ENCODE measurements around the gene LGALS9B. TPM values are rescaled to one million over a fixed set of nuclear protein-coding genes. Genes with fewer than 3 reads are reported as not detected.
"Not testable (repeated sequence)": the region's sequence is repeated elsewhere in the genome, so short reads cannot be mapped to it uniquely, and the experiment has no call there.

Gene LGALS9B
- total RNA-seq, 4 donors from 2014 or later = not detected

DNA sequence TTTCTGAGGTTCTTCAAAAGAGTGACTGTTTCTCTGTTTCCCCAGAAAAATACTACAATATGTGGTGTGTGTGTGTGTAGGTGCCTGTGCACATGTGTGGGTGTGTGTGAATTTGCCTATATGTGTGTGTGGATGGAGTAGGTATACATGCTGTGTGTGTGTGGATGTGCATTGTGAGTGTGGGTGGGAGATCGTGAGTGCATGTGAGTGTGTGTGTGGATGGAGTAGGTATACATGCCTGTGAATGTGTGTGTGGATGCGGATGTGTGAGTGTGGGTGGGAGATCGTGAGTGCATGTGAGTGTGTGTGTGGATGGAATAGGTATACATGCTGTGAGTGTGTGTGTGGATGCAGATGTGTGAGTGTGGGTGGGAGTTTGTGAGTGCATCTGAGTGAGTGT, 32.2 kb downstream of the LGALS9B start:
- H3K27ac ChIP-seq; DNase-seq; H3K4me3 ChIP-seq (replicated peaks in 1 of 3); H3K27me3 ChIP-seq; intact Hi-C loops (cut with DNase I); H3K36me3 ChIP-seq; H3K9me3 ChIP-seq; H3K4me1 ChIP-seq: not testable (repeated sequence)
- WGBS, 2 donors = 87 to 88% methylated on average over 3 of the region's 3 CpGs

DNA sequence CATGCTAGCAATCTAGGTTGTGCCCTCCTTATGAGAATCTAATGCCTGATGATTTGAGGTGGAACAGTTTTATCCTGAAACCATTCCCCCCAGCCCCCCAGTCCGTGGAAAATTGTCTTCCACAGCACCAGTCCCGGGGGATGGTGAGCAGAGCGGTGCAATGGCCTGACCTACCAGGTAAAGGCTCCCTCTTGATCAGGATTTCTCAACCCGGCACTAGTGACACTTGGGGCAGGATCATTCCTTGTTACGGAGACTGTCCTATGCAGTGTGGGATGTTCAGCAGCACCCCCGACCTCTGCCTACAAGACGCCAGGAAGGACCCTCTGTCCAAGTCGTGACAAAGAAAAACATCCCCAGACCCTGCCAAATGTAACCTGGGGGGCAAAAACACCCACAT, 34.0 kb downstream of the LGALS9B start:
- 73% methylated on average over 6 of the region's 8 CpGs; no CpG with 5 or more reads in 1 of the 2 donors for WGBS, 2 donors
- H3K4me1 ChIP-seq; DNase-seq; H3K36me3 ChIP-seq; H3K27ac ChIP-seq; intact Hi-C loops (cut with DNase I); H3K9me3 ChIP-seq; H3K4me3 ChIP-seq (replicated peaks in 1 of 3); H3K27me3 ChIP-seq: not testable (repeated sequence)

DNA sequence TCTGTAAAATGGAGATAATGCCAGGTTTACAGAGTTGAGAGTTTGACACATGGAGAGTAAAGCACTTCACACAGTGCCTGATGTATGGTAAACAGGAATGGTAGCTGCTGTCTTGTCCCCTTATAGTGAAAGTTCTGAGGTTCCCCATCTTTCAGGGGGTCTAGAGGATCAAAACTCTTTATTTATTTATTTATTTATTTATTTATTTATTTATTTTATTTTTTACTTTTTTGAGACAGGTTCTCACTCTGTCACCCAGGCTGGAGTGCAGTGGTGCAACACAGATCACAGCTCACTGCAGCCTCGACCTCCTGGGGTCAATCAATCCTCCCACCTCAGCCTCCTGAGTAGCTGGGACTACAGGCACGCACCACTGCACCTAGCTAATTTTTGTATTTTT, 40.1 kb downstream of the LGALS9B start:
- H3K36me3 ChIP-seq; DNase-seq; H3K27me3 ChIP-seq; H3K4me3 ChIP-seq (replicated peaks in 1 of 3); H3K4me1 ChIP-seq; intact Hi-C loops (cut with DNase I); H3K27ac ChIP-seq; H3K9me3 ChIP-seq: not testable (repeated sequence)
- WGBS, 2 donors = 91 to 94% methylated on average over 2 of the region's 2 CpGs

DNA sequence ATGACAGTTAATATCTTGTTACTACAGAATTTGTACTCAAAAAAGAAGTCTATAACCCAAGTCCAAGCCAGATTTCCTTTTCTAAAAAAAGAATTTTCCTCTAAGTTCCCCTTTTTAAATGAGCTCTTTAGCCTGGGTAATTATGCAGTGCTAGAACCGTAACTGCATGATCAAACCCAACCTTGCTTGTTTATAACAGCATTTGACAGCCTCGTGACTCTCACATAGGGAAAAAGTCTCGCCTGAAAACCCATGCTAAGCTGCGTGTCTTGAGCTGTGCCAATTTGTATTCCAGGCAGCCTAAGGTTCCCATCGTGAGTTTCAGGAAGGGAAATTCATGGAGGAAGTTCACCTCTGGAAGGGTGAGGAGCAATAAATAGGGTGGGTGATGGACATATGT, 44.5 kb downstream of the LGALS9B start:
- intact Hi-C loops (cut with DNase I) = not testable (repeated sequence)
- WGBS, 2 donors = no CpG with 5 or more reads among the region's 5 CpGs

DNA sequence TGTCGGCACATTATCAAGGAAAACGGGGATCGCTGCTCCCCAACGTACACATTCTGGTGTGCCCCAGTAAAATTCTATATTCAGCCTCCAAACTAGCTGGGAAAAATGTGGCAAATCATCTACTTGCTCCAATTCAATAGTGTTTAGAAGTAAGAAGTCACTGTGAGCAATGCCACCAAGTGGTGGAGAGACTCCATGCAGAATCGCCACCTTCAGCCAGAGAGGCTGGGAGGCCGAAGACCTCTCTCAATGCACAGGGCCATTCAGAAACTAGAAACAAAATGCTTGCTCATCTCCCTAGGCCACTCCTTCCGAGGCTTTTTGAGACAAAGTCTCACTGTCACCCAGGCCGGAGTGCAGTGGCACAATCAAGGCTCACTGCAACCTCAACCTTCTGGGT, 48.5 kb downstream of the LGALS9B start:
- H3K36me3 ChIP-seq; H3K27me3 ChIP-seq; H3K4me1 ChIP-seq; H3K27ac ChIP-seq; H3K4me3 ChIP-seq (replicated peaks in 1 of 3); H3K9me3 ChIP-seq; intact Hi-C loops (cut with DNase I): not testable (repeated sequence)
- DNase-seq = peak; percentile 2
- TF ChIP-seq, protein P1, sequence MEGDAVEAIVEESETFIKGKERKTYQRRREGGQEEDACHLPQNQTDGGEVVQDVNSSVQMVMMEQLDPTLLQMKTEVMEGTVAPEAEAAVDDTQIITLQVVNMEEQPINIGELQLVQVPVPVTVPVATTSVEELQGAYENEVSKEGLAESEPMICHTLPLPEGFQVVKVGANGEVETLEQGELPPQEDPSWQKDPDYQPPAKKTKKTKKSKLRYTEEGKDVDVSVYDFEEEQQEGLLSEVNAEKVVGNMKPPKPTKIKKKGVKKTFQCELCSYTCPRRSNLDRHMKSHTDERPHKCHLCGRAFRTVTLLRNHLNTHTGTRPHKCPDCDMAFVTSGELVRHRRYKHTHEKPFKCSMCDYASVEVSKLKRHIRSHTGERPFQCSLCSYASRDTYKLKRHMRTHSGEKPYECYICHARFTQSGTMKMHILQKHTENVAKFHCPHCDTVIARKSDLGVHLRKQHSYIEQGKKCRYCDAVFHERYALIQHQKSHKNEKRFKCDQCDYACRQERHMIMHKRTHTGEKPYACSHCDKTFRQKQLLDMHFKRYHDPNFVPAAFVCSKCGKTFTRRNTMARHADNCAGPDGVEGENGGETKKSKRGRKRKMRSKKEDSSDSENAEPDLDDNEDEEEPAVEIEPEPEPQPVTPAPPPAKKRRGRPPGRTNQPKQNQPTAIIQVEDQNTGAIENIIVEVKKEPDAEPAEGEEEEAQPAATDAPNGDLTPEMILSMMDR (IDR thresholded peaks at IDR 0.05) = peak in 3 of 6 experiments; percentile 15 to 23 (median 20)
- WGBS, 2 donors = 88 to 92% methylated on average over 4 to 8 of the region's 8 CpGs

More for the DNA sequence above, 44.5 kb downstream of the LGALS9B start:
- not testable (repeated sequence) for H3K9me3 ChIP-seq; H3K27ac ChIP-seq; H3K27me3 ChIP-seq; H3K4me1 ChIP-seq; DNase-seq; H3K36me3 ChIP-seq; H3K4me3 ChIP-seq (replicated peaks in 1 of 3)

DNA sequence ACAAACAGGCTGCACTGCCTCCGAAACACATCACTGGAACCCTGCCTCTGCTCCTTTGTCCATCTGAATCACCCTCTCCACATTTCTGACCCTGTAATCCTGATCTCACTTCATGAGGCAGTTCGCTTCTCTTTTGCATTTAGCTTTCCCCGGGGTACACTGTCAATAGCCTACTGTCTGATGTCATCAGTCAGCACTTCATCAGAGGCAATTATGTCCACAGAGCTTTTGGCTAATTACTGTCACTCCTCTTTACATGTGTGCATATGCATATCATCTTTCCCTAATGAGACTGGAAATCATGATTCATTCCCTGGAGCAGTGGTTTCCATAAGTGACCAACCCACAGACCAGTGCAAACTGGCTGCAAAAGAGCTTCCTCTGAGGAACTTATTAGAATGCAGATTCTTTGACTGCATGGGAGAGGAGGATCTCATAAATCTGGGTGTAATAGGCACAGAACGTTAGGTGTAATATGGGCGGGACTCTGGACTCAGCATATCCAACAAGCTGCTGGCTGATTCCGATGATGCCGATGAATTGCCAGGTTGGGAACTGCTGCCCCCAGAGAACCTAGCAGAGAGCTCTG, 49.8 kb downstream of the LGALS9B start:
- H3K4me1 ChIP-seq; H3K9me3 ChIP-seq; H3K4me3 ChIP-seq (replicated peaks in 1 of 3); H3K27me3 ChIP-seq; H3K36me3 ChIP-seq; H3K27ac ChIP-seq; DNase-seq; intact Hi-C loops (cut with DNase I): not testable (repeated sequence)
- 90 to 100% methylated on average over 2 to 4 of the region's 7 CpGs for whole genome bisulfite sequencing, 2 donors

DNA sequence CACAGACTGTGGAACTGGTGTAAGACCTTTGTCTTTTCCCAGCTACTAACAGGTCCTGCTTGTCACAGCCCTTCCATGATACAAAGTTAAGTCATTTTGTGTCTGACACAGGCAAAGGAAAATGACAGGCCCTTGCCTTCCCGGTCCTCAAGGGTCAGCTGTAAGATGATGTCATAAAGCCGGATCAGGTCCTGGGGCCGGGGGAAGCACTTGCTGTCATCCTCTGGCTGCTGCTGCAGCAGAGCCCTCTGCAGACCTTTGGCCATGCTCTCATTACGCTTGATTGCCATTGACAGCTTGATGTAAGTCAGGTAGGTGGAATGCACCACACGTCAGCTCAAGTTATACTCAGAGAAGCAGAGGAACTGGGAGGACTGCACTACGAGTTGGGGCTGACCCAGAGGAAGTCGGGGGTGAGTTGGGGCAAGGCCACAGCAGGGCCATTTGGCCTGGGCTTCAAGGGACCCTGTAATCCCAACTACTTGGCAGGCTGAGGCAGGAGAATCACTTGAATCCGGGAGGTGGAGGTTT, 50.9 kb downstream of the LGALS9B start:
- not testable (repeated sequence) for H3K9me3 ChIP-seq
- 56 to 61% methylated on average over 4 to 7 of the region's 8 CpGs for WGBS, 2 donors

DNA sequence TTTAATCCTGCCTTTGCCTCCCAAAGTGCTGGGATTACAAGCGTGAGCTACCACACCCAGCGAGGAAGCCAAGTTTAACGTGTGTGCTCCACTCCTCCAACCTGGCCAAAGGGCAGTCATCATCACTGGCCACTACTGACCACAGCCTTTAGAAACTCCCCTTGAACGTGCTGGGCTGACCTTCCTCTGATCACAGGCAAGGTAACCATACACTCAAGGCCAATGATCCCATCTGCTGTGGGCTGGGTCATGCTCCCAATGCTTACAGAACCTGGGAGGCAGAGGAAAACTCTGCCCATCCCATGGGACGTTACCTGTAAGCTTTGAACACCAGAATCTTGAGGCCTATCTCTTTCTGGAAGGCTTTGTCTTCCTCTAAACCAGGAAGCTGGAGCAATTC, 51.9 kb downstream of the LGALS9B start:
- intact Hi-C loops (cut with DNase I); H3K9me3 ChIP-seq: not testable (repeated sequence)
- 75 to 88% methylated on average over 1 of the region's 5 CpGs for WGBS, 2 donors

More for the DNA sequence above, 50.9 kb downstream of the LGALS9B start:
- DNase-seq; H3K36me3 ChIP-seq; H3K4me1 ChIP-seq; H3K27me3 ChIP-seq; H3K4me3 ChIP-seq (replicated peaks in 1 of 3); intact Hi-C loops (cut with DNase I); H3K27ac ChIP-seq: not testable (repeated sequence)

DNA sequence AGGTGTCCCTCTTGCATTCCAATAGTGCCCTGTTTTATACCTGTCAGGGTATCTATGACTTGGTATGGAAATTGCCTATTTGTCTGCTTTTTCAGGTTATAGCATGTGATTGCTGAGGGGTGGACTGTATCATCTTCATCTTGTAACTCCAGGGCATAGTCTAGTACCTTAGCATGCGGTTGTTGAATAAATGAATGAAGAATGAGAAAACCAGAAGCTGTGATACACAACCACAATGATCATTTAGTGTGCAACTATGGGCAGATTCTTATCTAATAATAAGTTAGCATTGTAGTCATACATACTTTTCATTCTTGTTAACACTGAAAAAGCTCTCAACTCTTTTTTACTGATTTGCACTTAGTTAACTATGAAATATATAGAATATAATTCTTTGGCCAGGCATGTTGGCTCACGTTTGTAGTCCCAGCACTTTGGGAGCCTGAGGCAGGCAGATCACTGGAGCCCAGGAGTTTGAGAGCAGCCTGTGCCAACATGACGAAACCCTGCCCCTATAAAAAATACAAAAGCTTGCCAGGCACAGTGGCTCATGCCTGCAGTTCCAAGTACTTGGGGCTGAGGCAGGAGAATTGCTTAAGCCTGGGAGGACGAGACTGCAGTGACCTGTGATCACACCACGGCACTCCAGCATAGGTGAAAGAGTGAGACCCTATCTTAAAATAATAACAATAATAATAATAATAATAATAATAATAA, 65.9 kb downstream of the LGALS9B start:
- intact Hi-C loops (cut with DNase I); H3K27me3 ChIP-seq; H3K4me1 ChIP-seq; DNase-seq; H3K9me3 ChIP-seq; H3K4me3 ChIP-seq (replicated peaks in 1 of 3); H3K36me3 ChIP-seq: not testable (repeated sequence)
- peak overlapping the region in 2 of 3 donors; percentile 47 to 56 for H3K27ac ChIP-seq
- 31 to 37% methylated on average over 3 of the region's 5 CpGs for WGBS, 2 donors

More for the DNA sequence above, 51.9 kb downstream of the LGALS9B start:
- DNase-seq; H3K4me1 ChIP-seq; H3K27ac ChIP-seq; H3K27me3 ChIP-seq; H3K4me3 ChIP-seq (replicated peaks in 1 of 3); H3K36me3 ChIP-seq: not testable (repeated sequence)

DNA sequence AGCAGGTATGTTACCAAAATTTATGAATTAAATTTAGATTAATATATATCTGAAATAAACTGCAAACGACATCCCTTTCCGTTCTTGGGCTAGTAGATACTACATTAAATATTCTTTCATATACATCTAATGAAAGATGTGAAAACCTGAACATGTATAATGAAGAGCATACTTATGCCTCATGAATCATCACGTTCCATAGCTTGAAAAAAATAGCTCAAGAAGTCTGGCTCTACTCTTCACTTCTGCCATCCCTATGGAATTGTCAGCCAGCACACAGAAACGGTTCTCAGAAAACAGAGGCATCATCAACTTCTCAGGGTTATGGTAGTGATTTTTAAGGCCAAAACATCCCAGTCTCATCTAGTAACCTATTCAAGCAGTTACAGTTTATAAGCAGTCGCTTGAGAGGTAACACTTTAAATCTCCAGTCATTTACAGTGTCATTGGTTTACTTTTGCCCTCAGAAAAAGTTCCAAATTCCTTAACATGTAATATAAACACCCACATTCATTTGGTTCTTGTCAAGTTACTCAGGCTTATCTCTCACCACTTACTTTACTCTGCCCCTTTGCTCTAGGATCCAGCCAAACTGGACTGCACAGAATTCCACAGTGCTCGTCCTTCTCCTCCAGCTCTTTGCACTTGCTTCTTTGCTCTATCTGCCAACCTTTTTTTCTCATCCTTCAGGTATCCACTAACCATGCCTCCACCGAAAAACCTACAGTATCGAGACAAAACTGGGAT, 66.6 kb downstream of the LGALS9B start:
- H3K4me3 ChIP-seq (replicated peaks in 1 of 3); H3K27me3 ChIP-seq; H3K36me3 ChIP-seq; intact Hi-C loops (cut with DNase I); H3K4me1 ChIP-seq; H3K9me3 ChIP-seq; DNase-seq: not testable (repeated sequence)
- H3K27ac ChIP-seq = peak overlapping the region in 1 of 3 donors; percentile 56
- 50 to 53% methylated on average over 4 of the region's 8 CpGs for WGBS, 2 donors

Measured in thyroid gland (tissue), 4 donors.